LNCAP (cell line): ENCODE data around the gene LRP6.

ENCODE experiments used
- TF ChIP-seq, protein P1 (sequence below): fragments of 450-650 bp; IDR thresholded peaks from 2 replicates; pipeline ENCODE4 v1.5.1; 2017; ENCODE audit warnings: mild to moderate bottlenecking

The LRP6 gene

DNA sequence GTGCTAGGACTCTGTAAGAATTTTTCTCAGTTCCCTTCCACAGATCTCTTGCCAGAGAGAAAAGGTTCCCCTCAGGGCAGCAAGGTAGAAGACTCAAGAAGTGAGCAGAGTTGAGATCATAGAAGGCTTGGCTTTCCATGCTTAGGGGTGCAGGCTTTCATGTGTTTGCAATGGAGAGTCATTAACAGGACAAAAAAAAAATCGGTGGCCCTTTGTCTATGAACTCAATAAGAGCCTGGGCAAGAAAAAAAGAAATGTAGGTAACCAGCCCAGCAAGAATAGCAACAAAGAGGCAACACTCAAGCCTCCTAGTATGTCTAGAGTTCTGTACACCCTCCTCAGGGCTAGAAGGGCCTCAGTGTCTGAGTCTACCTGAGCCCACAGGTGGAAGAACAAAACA is 23.4 kb upstream of the LRP6 start:
- TF ChIP-seq, protein P1, sequence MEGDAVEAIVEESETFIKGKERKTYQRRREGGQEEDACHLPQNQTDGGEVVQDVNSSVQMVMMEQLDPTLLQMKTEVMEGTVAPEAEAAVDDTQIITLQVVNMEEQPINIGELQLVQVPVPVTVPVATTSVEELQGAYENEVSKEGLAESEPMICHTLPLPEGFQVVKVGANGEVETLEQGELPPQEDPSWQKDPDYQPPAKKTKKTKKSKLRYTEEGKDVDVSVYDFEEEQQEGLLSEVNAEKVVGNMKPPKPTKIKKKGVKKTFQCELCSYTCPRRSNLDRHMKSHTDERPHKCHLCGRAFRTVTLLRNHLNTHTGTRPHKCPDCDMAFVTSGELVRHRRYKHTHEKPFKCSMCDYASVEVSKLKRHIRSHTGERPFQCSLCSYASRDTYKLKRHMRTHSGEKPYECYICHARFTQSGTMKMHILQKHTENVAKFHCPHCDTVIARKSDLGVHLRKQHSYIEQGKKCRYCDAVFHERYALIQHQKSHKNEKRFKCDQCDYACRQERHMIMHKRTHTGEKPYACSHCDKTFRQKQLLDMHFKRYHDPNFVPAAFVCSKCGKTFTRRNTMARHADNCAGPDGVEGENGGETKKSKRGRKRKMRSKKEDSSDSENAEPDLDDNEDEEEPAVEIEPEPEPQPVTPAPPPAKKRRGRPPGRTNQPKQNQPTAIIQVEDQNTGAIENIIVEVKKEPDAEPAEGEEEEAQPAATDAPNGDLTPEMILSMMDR: no peak

DNA sequence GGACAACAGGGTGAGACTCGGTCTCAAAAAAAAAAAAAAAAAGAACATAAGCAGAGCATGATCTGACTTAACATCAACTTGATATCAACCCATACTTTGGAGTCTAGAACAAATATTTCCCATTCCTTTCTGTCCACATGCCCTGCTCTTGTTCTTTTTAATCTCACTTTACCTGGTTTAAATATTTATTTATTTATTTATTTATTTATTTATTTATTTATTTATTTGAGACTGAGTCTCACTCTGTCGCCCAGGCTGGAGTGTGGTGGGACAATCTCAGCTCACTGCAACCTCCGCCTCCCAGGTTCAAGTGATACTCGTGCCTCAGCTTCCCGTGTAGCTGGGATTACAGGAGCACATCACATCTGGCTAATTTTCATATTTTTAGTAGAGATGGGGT is 19.6 kb upstream of the LRP6 start:
- TF ChIP-seq, protein P1: no peak

DNA sequence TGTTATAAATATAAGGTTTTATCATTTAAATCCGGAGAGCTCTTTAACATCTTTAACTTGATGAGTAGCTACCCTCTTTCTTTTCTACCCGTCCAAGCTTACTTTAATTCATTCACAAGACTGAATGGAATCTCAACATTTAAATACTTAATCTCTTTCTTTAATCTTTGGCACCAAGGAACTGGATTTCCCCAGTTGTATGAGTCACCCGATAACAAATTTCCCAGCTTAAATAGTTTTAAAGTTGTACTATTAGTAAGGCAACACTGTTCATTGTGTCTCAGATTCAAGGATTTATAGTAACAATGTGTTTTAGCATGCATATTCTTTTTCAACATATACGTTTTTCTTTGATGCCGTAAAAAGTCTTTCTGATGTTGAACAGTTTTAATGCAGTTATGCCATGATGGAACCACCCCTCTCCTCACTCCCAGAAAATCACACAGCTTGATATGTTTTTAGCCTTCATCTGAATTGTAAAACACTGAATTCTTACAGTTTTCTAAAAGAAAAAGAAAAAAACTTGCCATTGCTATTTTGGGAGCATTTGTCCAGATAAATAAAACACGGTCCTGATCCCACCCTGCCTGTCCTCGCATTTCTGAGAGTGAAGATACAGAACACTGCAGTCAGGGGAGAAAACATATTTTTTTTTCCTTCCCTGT is 16.0 kb upstream of the LRP6 start:
- TF ChIP-seq, protein P1: no peak

DNA sequence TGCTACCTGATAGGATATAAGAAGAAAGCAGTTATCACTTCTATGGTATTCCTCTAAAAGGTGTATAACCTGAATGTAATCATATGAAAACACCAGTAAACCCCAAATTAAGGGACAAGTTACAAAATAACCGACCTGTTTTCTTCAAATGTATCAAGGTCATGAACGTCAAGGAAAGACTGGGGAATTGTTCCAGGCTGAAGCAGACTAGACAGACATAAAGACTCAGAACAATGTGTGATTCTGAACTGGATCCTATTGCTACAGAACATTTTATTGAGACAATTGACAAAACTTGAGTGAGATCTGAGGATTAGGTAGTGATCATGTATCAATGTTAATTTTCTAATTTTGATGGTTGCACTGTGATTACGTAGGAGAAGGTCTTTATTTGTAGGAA is 15.4 kb upstream of the LRP6 start:
- TF ChIP-seq, protein P1: no peak

DNA sequence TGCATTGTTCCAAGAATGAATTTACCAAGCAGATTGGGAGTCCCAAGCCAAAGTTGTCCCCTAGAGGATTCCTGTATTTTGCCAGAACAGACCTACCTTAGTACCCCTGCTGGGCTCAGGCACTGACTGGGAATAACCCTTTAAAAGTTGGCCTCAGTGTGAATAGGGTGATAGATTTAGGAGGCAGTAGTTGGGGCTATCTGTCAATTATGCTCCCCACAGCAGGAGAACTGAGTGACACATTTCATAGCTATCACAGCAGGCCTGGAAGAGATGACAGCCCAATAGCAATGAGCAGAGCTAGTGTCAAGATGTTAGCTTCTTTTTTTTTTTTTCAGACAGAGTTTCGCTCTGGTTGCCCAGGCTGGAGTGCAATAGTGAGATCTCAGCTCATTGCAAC is 14.3 kb upstream of the LRP6 start:
- TF ChIP-seq, protein P1: no peak

DNA sequence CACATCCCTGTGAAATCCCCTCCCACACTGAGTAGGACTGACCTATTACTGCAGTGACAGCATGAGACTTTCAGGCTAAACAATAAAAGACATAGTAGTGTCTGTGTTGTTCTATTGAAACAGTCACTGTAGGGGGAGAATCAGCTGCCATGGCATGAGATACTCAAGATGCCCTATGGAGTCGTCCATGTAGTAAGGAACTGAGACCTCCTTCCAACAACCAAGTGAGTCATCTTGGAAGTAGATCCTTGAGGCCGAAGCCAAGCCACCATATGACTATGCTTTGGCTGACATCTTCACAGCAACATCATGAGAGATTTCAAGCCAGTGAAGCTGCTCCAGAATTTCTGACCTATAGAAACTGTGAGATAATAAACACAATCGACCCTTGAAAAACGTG is 12.1 kb upstream of the LRP6 start:
- TF ChIP-seq, protein P1: no peak

DNA sequence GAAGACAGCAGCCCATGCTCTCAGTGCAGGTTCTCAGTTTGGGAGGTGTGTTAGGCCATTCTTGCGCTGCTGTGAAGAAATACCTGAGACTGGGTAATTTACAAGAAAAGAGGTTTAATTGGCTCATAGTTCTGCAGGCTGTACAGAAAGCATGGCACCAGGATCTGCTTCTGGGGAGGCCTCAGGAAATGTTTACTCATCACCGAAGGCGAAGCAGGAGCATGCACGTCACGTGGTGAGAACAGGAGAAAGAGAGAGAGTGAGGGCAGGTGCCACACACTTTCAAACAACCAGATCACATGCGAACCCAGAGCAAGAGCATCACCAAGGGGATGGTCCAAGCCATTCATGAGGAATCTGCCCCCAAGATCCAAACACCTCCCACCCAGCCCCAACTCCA is 9.0 kb upstream of the LRP6 start:
- TF ChIP-seq, protein P1: no peak
